Activated CD8-positive, alpha-beta memory T cell treated with anti-CD3 and anti-CD28 coated beads for 48 hours (primary cell): ENCODE data around the gene SECTM1.
A peak's percentile ranks its signal among the peaks of the same experiment; 100 is the strongest.
"Not testable (repeated sequence)": the region's sequence is repeated elsewhere in the genome, so short reads cannot be mapped to it uniquely, and the experiment has no call there.

ENCODE experiments used
- DNase-seq, 3 experiments: peaks; one replicate each; pipeline ENCODE4 v3.0.0-alpha.2; 2020; ENCODE audit warnings: low read depth in 2 of 3, low spot score in 2 of 3

SECTM1 gene

DNA sequence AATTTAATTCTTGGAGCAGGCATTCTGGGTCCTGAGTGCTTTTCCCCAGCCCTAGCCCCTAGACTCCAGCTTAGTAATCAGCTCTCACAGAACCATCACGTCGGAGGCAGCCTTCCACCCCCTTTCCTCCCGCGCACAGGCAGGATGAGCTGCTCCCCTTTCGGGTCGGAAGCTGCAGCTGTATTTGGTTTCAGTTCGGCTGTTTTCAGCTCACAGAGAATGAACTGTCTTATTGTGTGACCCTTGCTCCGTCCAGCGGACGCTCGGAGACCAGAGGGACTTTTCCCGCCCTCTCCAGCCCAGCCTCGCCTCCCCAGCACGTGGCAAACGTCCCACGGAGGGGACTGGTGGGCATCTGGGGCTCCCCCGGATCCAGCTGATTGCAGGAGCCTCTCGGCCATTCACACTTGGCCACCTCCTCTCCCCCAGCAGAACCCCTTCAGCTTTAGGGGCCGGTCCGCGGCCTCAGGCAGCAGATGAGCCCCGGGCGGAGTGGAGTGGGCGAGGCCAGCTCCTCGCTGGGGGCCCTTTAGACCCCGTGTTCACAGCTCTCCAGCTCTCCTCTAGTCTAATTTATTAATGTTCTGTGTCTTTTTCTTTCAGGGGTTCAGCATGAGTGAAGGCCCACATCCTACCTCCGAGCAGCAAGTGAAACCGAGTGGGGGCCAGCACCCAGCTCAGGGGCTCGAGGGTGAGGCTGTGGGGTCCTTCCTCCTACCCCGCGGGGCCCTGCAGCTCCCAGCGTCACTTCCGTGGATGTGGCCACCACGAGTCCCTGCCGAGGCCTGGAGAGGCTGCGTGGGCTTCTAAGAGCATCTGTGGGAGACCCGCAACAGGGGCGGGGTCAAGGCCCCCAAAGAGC lies 37.1 kb upstream of the SECTM1 start:
- no peak for DNase-seq

- DNase-seq: no peak
Observed at GRCh38 chr17:82369211-82369610, 35.6 kb upstream of the SECTM1 start.

GRCh38 chr17:82367724-82368524 lies 34.4 kb upstream of the SECTM1 start:
- DNase-seq: no peak

GRCh38 chr17:82366749-82367148 lies 33.2 kb upstream of the SECTM1 start:
- DNase-seq: no peak

- no peak for DNase-seq
Observed at GRCh38 chr17:82365606-82366295, 32.2 kb upstream of the SECTM1 start.

DNA sequence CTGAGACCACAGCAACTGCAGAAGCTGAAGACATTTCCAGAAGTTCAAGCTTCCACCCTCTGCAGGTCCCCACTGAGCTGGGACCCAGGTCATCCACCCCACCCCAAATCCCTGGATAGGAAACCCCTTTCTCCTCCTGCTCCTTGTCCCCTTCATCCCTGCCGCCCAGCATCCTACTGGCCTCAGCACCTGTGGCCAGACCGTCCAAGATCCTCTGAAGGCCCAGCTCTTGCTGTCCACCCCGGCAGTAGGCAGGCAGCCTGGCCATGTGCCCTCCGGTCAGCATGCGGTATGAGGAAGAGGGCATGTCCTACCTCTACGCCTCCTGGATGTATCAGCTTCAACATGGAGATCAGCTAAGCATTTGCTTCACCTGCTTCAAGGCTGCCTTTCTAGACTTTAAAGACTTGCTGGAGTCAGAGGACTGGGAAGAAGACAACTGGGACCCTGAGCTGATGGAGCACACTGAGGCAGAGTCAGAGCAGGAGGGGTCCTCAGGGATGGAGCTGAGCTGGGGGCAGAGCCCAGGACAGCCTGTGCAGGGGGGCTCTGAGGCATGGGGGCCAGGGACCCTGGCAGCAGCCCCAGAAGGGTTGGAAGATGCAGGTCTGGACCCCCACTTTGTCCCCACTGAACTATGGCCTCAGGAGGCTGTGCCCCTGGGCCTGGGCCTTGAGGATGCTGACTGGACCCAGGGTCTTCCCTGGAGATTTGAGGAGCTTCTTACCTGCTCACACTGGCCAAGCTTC lies 28.5 kb upstream of the SECTM1 start:
- no peak for DNase-seq

DNA sequence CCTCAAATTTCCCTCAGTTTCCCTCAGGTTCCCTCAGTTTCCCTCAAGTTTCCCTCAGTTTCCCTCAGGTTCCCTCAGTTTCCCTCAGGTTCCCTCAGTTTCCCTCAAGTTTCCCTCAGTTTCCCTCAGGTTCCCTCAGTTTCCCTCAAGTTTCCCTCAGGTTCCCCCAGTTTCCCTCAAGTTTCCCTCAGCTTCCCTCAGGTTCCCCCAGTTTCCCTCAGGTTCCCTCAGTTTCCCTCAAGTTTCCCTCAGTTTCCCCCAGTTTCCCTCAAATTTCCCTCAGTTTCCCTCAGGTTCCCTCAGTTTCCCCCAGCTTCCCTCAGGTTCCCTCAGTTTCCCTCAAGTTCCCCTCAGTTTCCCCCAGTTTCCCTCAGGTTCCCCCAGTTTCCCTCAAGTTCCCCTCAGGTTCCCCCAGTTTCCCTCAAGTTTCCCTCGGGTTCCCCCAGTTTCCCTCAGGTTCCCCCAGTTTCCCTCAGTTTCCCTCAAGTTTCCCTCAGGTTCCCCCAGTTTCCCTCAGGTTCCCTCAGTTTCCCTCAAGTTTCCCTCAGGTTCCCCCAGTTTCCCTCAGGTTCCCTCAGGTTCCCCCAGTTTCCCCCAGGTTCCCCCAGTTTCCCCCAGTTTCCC lies 26.0 kb upstream of the SECTM1 start:
- not testable (repeated sequence) for DNase-seq

DNA sequence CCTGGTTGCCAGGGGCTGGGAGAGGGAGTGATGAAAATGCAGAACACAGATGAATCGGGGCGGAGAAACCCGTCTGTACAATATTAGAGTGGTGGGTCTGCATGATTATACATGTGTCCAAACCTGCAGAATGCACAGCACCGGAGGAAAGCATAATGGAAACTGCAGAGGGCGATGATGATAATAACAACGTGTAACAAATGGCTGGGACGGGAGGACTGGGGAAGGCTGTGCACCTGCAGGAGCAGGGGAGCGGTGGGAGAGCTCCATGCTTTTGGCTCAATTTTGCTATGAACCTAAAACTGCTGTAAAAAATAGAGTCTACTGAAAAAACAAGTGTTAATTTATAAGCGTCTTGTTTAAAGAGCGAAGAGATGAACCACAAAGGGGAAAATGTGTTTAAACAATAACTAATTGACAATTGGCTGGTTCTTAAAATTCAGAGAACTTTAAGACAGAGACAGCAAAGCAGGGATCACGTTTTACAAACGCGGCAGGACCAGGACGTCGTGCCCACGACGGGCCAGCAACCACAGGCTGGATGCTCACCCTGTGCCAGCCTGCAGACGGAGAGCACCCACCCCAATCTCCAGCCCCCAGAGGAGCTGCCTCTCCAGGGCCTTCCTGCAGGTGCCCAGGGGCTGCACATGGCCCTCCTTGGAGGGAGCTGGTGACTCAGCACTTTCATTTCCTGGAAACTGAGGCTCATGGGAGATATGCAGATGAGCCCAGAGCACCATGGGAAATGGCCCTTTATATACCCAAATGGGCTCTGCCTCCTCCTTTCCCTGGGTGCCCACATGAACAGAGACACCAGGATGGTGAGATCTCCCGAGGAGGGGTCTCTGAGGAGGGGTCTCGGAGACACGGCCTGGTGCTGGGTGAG lies 25.1 kb upstream of the SECTM1 start, which contains the start of gene TEX19:
Gene TEX19 (plus strand): TSS at position 783 of the 886 bp plus-strand sequence. CDS start 2,904 bp downstream, outside the sequence.
- DNase-seq: no peak

GRCh38 chr17:82357394-82357793 lies 23.8 kb upstream of the SECTM1 start:
- no peak for DNase-seq

GRCh38 chr17:82356845-82357355 lies 23.3 kb upstream of the SECTM1 start:
- no peak for DNase-seq

- no peak for DNase-seq
Observed at GRCh38 chr17:82355770-82356427, 22.3 kb upstream of the SECTM1 start.

DNA sequence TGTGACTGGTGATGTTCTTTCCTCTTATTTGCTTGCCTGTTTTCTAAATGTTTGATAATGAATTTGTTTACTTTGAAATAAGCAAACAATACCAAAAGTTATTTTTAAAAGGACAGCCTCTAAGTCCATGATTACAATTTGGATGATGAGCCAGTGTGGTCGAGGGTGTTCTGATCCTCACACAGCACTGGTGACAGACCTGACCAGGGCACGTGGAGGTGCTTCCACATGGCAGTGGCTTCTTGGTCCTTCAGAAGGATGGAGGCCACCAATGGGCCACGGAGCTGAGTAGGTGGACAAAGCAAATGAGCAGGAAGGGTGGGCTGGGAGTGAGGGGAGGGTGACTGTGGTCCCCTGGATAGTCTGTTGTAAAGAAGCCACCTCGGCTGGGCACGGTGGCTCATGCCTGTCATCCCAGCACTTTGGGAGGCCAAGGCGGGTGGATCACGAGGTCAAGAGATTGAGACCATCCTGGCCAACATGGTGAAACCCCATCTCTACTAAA lies 21.3 kb upstream of the SECTM1 start:
- DNase-seq: no peak

- DNase-seq: no peak
Observed at GRCh38 chr17:82353484-82353883, 19.9 kb upstream of the SECTM1 start.

- DNase-seq: peak; percentile 50 to 79 (median 71)
Observed at GRCh38 chr17:82351713-82352488, 18.3 kb upstream of the SECTM1 start.

- no peak for DNase-seq
Observed at GRCh38 chr17:82351254-82351712, 17.7 kb upstream of the SECTM1 start.

DNA sequence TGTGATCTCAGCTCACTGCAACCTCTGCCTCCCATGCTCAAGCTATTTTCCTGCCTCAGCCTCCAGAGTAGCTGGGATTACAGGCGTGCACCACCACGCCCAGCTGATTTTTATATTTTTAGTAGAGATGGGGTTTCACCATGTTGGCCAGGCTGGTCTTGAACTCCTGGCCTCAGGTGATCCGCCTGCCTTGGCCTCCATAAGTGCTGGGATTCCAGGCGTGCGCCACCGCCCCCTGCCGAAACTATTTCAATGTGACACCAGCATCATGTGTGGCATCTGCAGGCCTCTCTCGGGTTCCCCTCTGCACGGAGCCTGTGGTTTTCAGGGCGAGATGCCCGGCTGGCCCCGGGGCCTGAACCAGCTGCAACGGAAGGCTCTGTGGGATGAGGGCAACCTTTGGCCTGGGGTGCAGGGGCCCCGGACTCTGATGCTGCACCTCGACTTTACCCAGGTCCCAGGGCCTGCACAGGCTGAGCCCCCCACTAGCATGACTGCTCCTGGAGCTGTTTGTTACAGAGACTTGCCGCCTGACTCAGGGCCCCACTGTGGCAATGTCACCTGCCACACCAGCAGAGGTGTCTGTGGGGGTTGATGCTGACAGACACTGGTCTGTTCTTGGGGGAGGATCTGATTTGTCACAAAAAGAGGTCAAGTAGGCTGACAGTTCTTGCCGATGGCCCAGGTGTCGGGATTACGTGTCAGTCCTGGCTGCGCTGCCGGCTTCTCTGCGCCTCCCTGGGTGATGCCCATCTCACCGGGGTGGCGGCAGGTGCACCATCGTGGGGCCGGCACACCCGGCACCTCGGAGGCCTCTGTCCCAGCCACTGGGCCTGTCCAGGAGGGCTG lies 16.8 kb upstream of the SECTM1 start:
- DNase-seq: no peak

DNA sequence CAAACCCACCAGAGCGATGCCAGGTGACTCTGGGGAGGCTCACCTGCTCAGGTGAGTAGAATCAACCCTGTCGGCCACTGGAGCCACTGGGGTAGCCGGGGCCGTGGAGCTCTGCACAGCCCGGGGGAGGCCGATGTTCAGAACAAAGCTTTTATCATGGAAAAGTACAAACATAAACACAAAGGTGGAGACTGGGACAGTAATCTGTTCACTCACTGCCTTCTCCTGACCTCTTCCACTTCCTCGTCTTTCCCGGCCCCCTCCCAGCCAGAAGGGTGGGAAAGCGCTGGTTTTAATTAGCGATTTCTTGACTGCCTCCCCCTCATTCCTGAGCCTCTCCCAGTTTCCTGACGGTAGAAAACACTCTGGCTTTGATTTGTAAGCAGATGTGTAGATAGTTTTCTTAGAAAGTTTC lies 15.7 kb upstream of the SECTM1 start:
- DNase-seq: no peak
